Measurements from ENCODE around the gene CNDP2.

CNDP2 gene

DNA sequence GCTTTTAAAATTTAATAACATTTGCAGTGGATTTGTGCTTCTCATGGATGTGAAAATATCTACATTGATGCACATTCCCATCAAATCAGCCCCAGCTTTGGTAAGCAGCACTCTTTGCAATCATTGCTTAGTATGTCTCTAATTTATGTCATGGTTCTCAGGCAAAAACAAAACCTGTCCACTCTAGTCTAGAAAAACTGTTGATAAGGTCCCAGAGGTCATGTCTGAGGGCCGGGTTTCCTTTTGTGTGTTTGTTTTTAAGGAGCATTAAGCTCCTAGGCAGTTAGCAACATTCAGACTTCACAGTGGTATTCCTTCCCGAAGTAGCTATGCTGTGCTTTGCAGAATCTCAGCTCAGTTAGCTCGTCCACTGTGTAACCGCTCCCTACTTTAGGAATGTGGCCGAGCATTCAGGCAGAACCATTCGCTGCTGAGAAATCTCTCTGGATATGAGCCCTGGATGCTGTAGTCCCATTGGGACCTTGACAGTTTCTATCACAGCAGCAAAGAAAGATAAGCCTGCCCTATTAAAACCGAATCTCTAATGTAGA, 43.1 kb upstream of the CNDP2 start:
- CTCF ChIA-PET, result no interaction called here
- TF ChIP-seq, protein P1, sequence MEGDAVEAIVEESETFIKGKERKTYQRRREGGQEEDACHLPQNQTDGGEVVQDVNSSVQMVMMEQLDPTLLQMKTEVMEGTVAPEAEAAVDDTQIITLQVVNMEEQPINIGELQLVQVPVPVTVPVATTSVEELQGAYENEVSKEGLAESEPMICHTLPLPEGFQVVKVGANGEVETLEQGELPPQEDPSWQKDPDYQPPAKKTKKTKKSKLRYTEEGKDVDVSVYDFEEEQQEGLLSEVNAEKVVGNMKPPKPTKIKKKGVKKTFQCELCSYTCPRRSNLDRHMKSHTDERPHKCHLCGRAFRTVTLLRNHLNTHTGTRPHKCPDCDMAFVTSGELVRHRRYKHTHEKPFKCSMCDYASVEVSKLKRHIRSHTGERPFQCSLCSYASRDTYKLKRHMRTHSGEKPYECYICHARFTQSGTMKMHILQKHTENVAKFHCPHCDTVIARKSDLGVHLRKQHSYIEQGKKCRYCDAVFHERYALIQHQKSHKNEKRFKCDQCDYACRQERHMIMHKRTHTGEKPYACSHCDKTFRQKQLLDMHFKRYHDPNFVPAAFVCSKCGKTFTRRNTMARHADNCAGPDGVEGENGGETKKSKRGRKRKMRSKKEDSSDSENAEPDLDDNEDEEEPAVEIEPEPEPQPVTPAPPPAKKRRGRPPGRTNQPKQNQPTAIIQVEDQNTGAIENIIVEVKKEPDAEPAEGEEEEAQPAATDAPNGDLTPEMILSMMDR (IDR thresholded peaks at IDR 0.05; ENCODE audit: control extremely low read depth, extremely low read depth, low read depth, missing control alignments), result no peak
- no peak for DNase-seq (ENCODE audit: extremely low spot score)
- POLR2A ChIA-PET, result no interaction called here

DNA sequence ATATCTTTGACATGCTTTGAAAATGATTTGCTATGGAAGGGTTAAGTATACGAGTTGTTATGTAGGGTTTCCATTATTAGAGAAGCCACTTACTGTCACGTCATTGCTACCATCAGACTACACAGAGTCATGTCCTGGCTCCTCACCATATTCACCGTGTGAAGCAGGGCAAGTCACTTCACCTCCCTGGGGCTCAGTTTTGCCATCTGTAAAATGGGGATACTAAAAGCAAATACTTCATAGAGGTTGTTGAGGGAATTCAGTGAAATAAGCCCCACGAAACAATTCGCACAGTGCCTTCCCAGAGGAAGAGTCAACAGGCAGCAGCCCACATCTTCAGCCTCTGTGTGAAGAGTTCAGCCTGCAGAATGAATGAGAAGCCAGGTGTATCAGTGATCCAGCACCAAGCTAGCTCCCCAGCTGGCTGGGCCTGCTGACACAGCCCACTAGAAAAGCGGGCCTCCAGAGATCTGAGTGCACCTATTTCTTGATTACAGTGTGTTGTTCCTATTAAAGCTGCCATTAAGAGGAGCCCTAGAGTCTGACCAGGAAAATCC, 42.4 kb upstream of the CNDP2 start:
- TF ChIP-seq, protein P1 (IDR thresholded peaks at IDR 0.05; ENCODE audit: control extremely low read depth, extremely low read depth, low read depth, missing control alignments), result no peak
- ChIA-PET POLR2A (no interaction called here), CTCF (interaction anchor here (1.0 kb wide), 1 partner anchor 9 kb away, joined by 4 read pairs; no protein-coding TSS in a partner anchor)
- DNase-seq (ENCODE audit: extremely low spot score), result no peak

DNA sequence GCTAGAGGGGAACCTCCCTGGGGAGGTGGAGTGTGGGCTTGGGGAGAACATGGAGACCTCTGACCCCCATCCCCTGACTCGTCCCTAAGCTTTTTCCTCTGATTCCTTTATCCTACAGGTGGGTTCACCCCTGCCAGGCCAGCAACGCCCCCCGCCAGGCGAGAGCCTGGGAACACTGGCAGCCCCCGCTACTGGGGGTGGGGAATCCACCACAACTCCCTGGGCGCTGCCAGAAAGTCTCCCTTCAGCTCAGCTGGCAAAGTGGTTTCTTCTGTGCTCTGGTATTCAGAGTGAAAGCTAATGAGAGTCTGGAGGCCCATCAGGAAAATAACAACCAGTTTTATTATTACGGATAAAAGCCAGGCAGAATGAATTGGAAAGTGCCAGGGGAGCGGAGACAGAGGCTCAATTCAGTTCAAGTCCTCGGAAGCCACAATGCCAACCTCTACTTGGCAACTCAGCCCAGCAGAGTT, 41.8 kb upstream of the CNDP2 start:
- TF ChIP-seq, protein P1 (IDR thresholded peaks at IDR 0.05; ENCODE audit: control extremely low read depth, extremely low read depth, low read depth, missing control alignments), result no peak
- ChIA-PET CTCF (interaction anchor here (1.0 kb wide), 1 partner anchor 9 kb away, joined by 4 read pairs; no protein-coding TSS in a partner anchor), POLR2A (no interaction called here)
- DNase-seq (ENCODE audit: extremely low spot score), result no peak

DNA sequence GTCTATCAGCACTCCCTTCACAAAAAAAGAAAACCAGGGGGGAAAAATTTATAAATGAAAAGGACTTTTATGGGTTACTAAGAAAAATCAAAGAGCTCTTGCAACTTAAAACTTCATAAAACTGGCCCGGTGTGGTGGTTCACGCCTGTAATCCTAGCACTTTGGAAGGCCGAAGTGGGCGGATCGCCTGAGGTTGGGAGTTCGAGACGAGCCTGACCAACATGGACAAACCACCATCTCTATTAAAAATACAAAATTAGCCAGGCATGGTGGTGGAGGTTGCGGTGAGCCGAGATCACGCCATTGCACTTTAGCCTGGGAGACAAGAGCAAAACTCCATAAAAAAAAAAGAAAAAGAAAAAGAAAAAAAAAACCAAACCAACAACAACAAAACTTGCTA, 40.8 kb upstream of the CNDP2 start:
- TF ChIP-seq, protein P1 (IDR thresholded peaks at IDR 0.05; ENCODE audit: control extremely low read depth, extremely low read depth, low read depth, missing control alignments), result no peak
- ChIA-PET POLR2A (no interaction called here), CTCF (no interaction called here)

DNA sequence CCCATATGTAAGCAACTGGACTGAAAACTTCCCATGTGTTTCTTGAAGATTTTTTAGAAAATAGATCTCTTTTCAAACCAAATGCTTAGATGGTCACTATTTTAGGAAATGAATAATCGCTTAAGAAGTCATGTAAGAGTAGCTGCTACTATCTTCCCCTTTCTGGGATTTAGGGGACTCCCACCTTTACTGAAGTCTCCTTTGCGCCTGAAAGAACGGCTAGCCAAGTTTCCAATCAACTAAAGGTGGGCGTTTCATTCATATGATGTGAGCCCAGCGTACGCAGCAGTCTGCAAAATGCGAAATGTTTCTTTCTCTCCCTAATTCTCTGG, 40.2 kb upstream of the CNDP2 start:
- ChIA-PET POLR2A (no interaction called here), CTCF (no interaction called here)
- no peak for DNase-seq (ENCODE audit: extremely low spot score)
- TF ChIP-seq, protein P1 (IDR thresholded peaks at IDR 0.05; ENCODE audit: control extremely low read depth, extremely low read depth, low read depth, missing control alignments), result no peak

More for the DNA sequence above, 40.8 kb upstream of the CNDP2 start:
- DNase-seq (ENCODE audit: extremely low spot score), result no peak

DNA sequence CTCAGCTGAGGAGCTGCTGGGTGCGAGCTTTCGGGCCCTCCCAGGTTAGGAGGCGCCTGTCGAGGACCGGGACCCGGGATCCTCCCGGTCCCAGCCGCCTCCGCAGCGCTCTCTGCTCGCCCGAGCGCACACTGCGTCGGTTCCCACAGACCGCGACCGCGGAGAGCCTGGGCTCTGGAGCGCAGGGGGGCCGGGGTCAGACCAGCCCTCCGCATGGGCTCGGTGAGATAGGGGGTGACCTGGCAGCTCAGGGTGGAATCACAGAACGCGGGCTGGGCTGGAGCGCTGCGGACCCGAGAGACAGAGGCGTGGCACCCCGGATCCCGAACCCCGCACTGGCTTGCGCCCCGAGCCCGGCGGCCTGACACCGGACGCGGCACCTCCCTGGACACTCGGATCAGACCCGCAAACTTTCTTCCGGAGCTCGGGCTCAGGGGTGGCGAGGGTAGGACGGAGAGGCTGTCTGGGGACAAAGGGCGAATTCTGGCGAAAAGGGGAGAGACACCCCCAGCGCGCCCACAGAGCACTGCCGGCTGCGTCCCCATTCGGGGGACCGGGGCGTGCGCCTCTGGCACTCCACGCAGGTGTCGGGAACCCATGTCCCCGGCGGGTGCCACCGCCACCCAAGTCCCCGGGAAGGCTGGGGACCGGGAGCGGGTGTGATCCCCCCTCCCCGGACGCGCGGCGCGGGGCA, 39.7 kb upstream of the CNDP2 start:
- ChIA-PET POLR2A (no interaction called here), CTCF (no interaction called here)
- DNase-seq (ENCODE audit: extremely low spot score), result no peak
- TF ChIP-seq, protein P1 (IDR thresholded peaks at IDR 0.05; ENCODE audit: control extremely low read depth, extremely low read depth, low read depth, missing control alignments), result no peak
